Adrenal gland (tissue), 12 donors: ENCODE results near the gene ARHGEF37. TPM values are rescaled to one million over a fixed set of nuclear protein-coding genes. Genes with fewer than 3 reads are reported as not detected.

ENCODE experiments used
- DNase-seq, 7 donors: peaks; one replicate each; pipeline ENCODE4 v3.0.0-alpha.2; 2019 to 2020
- H3K27ac ChIP-seq, 5 donors: fragments of 200-600 bp; sonication (generic) in 4 of 5; 1 replicate in 3 of 5; 2 replicates in 2 of 5; pipeline versions ENCODE4 v1.5.1 to v1.8.0; 2016 to 2020; ENCODE audit warnings: mild to moderate bottlenecking in 1 of 5
- H3K27me3 ChIP-seq: fragments of 200-600 bp; 2 replicates; pipeline ENCODE4 v1.8.0; 2021
- H3K36me3 ChIP-seq, 2 donors: fragments of 200-600 bp; replicated peaks in 1 of 2; 1 replicate in 1 of 2; 2 replicates in 1 of 2; pipeline versions ENCODE4 v1.5.1 to v1.8.0; 2018 to 2022
- H3K4me1 ChIP-seq, 2 donors: fragments of 200-600 bp; replicated peaks in 1 of 2; 1 replicate in 1 of 2; 2 replicates in 1 of 2; pipeline versions ENCODE4 v1.5.1 to v1.8.0; 2018 to 2021
- H3K4me3 ChIP-seq, 4 donors: fragments of 200-600 bp; sonication (generic) in 3 of 4; one replicate each; pipeline ENCODE4 v1.5.1; 2016 to 2018
- H3K9me3 ChIP-seq, 3 donors: fragments of 200-600 bp; sonication (generic) in 1 of 3; replicated peaks in 1 of 3; 1 replicate in 2 of 3; 2 replicates in 1 of 3; pipeline versions ENCODE4 v1.5.1 to v1.8.0; 2016 to 2021
- CTCF ChIP-seq, 6 experiments: fragments of 450-650 bp in 4 of 6; fragments of 200-600 bp in 2 of 6; sonication (generic) in 1 of 6; IDR thresholded peaks; 1 replicate in 5 of 6; 2 replicates in 1 of 6; pipeline versions ENCODE4 v1.5.1 to v1.8.0; 2016 to 2021; ENCODE audit warnings: antibody characterized with exemption in 6 of 6, mild to moderate bottlenecking in 2 of 6, moderate library complexity in 1 of 6
- POLR2A ChIP-seq, 2 donors: fragments of 450-650 bp; IDR thresholded peaks; one replicate each; pipeline ENCODE4 v1.6.1; 2017; ENCODE audit warnings: antibody characterized with exemption in 2 of 2, mild to moderate bottlenecking in 2 of 2, moderate library complexity in 1 of 2
- WGBS, 4 donors: extraction: QIAGEN DNeasy Blood & Tissue Kit in 2 of 4; methylation state at CpG; one replicate each; pipeline versions ENCODE4 v1.1.5 to v1.1.7; 2013 to 2017; 5-methylcytosine and 5-hydroxymethylcytosine counted together
- intact Hi-C, 2 donors: fragments of 100-400 bp; cut with DNase I; formaldehyde crosslinking; loops; one replicate each; pipeline versions ENCODE4 v1.14.1 to v1.15.0; 2022 to 2023
- polyA plus RNA-seq, 3 donors: library from polyadenylated mRNA; stranded (reverse); fragments of 200-250 nt in 2 of 3; fragments of 350-450 nt in 1 of 3; fragmentation: Illumina TruSeq in 1 of 3; extraction: RNeasy Lipid Tissue Mini Kit (QIAGEN cat#74804) in 1 of 3; gene quantifications; one replicate each; pipeline ENCODE4 v1.2.3, GENCODE V29; 2013 to 2014
- total RNA-seq, 9 donors: library from RNA; depleted of rRNA in 4 of 9; stranded (reverse); fragments of >200 nt in 4 of 9; fragments of 120-200 nt in 1 of 9; fragmentation: NEBNext Ultra II Directional in 1 of 9; extraction: Animal tissue kit (Norgen Biotek cat#: 25700) in 1 of 9; gene quantifications; one replicate each; pipeline versions ENCODE4 v1.1.0 to v1.2.4, GENCODE V29; 2013 to 2023
- donor health status: healthy with polysubstance abuse.
- donor health status: Bipolar disorder and iron deficiency.
- donor health status: DM: yes; HTN: yes; CAD: no.
- donor health status: DM: no; HTN: no; CAD: no.
- donor health status: DM: no; HTN: no; CAD: no.
- donor health status: DM: yes; HTN: yes; CAD: no.

Gene ARHGEF37
- total and polyA plus RNA-seq, 12 donors, result 0.83 to 8.4 (median 4.0) TPM

GRCh38 chr5:149545327-149545726, 36.0 kb upstream of the ARHGEF37 start:
- H3K27ac ChIP-seq, result peak overlapping the region in 2 of 5 donors; percentile 2 to 20
- TF ChIP-seq CTCF (IDR thresholded peaks at IDR 0.05) (no peak), POLR2A (IDR thresholded peaks at IDR 0.05) (no peak)
- H3K36me3 ChIP-seq, result peaks cover 0 to 37% of the 10 kb centered on the region in 2 donors
- H3K4me3 ChIP-seq, result no peak overlapping the region
- DNase-seq, result no peak
- H3K27me3 ChIP-seq, result no peaks in the 10 kb centered on the region
- peaks cover 25 to 81% of the 10 kb centered on the region in 2 donors for H3K4me1 ChIP-seq
- 63 to 84% (median 70%) methylated on average over 3 to 6 of the region's 6 CpGs for WGBS, 4 donors
- no peaks in the 10 kb centered on the region for H3K9me3 ChIP-seq
- intact Hi-C loops, result loop anchor here in 1 of 2 donors (10.0 kb wide), 1 partner anchor 51 kb away; no protein-coding TSS in a partner anchor

- Histone ChIP-seq H3K4me1 (peaks cover 25 to 68% of the 10 kb centered on the region in 2 donors), H3K27ac (peak overlapping the region in 2 of 5 donors; percentile 44 to 100), H3K27me3 (no peaks in the 10 kb centered on the region), H3K36me3 (peaks cover 0 to 37% of the 10 kb centered on the region in 2 donors), H3K4me3 (no peak overlapping the region), H3K9me3 (no peaks in the 10 kb centered on the region)
- TF ChIP-seq CTCF (IDR thresholded peaks at IDR 0.05) (no peak), POLR2A (IDR thresholded peaks at IDR 0.05) (no peak)
- intact Hi-C loops, result loop anchor here in 1 of 2 donors (10.0 kb wide), 1 partner anchor 52 kb away; no protein-coding TSS in a partner anchor
- DNase-seq, result no peak
These were observed 34.3 kb upstream of the ARHGEF37 start for GRCh38 chr5:149546974-149547373.

- peak in 6 of 7 donors; percentile 34 to 74 (median 45) for DNase-seq
- TF ChIP-seq CTCF (IDR thresholded peaks at IDR 0.05), result no peak
- TF ChIP-seq POLR2A (IDR thresholded peaks at IDR 0.05), result peak in 1 of 2 donors; percentile 15
- WGBS, 4 donors, result 0 to 1% (median 1%) methylated on average over 25 of the region's 25 CpGs
These were observed 31.6 kb upstream of the ARHGEF37 start for GRCh38 chr5:149549461-149550267.

GRCh38 chr5:149550268-149550583, 31.1 kb upstream of the ARHGEF37 start:
- TF ChIP-seq CTCF (IDR thresholded peaks at IDR 0.05) (no peak), POLR2A (IDR thresholded peaks at IDR 0.05) (peak in 1 of 2 donors; percentile 66)
- peak overlapping the region; percentile 62 to 98 (median 73) for H3K4me3 ChIP-seq
- H3K27me3 ChIP-seq, result no peaks in the 10 kb centered on the region
- intact Hi-C loops, result no loop called here
- 0 to 2% (median 0%) methylated on average over 12 of the region's 12 CpGs for whole genome bisulfite sequencing, 4 donors
- no peaks in the 10 kb centered on the region for H3K9me3 ChIP-seq
- DNase-seq, result peak in 3 of 7 donors; percentile 46 to 54 (median 48)
- H3K36me3 ChIP-seq, result peaks cover 0 to 32% of the 10 kb centered on the region in 2 donors
- H3K27ac ChIP-seq, result peak overlapping the region; percentile 84 to 100 (median 99)
- peaks cover 14 to 42% of the 10 kb centered on the region in 2 donors for H3K4me1 ChIP-seq

More at GRCh38 chr5:149549461-149550267, 31.6 kb upstream of the ARHGEF37 start:
- Histone ChIP-seq H3K4me1 (peaks cover 14 to 47% of the 10 kb centered on the region in 2 donors), H3K36me3 (peaks cover 0 to 37% of the 10 kb centered on the region in 2 donors), H3K27me3 (no peaks in the 10 kb centered on the region), H3K9me3 (no peaks in the 10 kb centered on the region), H3K27ac (peak overlapping the region; percentile 84 to 100 (median 99)), H3K4me3 (peak overlapping the region; percentile 10 to 98 (median 64))
- intact Hi-C loops, result loop anchor here in 1 of 2 donors (10.0 kb wide), 1 partner anchor 55 kb away; no protein-coding TSS in a partner anchor
